ENCODE data around the gene UBALD2.

DNA sequence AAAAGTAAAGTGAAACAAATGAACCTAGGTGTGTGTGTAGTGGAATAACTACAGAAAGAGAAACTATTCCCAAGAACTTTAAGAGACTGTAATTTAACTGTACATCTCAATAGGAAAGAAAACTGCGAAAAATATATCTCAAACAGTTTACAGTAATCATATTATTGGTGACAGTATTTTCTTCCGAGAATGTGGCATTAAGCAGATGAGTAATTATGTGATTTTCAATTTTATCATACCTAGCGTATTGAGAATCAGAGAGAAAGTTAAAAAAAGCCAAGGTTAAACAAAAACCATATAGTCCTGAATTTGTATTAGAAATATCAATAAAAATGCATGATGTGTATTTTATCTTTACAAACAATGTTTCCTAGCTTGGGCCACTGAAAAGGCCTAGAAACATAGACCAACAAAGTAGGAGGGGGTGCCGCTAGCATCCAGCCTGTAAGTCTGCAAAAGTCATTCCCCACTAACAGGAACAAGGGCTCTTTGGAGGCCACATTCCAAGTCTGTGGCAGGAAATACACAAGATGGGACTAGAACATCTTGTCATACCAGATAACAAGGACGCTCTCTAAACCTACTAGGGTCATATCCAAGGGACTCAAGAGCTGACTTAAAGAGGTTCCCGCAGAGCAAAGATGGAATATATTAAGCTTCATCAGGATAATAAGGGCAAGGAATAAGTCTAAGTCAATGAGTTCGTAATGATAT is 45.3 kb upstream of the UBALD2 start:
- TF ChIP-seq POLR2A (IDR thresholded peaks at IDR 0.05; ENCODE audit: low read length) (no peak), GATA1 (IDR thresholded peaks at IDR 0.05; ENCODE audit: low read depth, low read length) (no peak)
